NOMO-1 treated with DMSO at 0.1 percent for 48 hours (cell line): ENCODE data around the gene MID1IP1.
A peak's percentile ranks its signal among the peaks of the same experiment; 100 is the strongest.

Experiments used
- DNase-seq: peaks from one replicate; lab custom pipeline; 2025; ENCODE audit not compliant: unreplicated experiment; lab: John Stamatoyannopoulos, UW

Gene MID1IP1

DNA sequence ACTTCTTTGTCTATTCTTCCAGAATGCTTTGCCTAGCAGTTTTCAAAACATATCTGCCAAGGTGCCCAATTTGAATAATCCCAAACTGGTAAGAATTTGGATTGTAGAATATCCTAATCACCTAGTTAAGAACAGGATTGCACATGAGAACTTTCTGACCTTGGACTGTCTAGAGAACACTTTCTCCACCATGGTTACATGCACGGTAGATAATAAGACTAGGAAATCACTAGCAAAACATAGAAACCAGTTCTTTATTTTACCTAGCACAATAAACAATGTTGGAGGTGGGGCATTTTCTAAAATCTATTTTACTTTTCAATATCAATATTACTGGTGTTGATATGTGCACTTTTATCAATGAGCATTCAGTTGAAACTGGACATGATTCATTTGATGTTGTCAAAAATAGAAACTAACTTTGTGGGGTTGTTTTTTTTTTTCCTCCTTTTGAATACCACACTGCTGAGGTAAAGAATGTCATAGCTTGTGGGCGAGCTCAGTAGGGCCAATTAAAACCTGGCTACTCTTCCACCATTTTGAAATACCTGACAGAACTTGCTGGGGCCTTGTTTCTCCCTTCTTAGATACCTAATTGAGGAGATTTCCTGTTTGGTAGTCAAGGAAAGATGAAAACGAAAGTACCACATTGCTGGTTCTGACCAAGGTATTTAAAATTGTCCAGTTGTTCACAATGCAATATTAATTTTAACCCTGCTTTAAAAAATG, 10.4 kb downstream of the MID1IP1 start:
- DNase-seq: no peak

DNA sequence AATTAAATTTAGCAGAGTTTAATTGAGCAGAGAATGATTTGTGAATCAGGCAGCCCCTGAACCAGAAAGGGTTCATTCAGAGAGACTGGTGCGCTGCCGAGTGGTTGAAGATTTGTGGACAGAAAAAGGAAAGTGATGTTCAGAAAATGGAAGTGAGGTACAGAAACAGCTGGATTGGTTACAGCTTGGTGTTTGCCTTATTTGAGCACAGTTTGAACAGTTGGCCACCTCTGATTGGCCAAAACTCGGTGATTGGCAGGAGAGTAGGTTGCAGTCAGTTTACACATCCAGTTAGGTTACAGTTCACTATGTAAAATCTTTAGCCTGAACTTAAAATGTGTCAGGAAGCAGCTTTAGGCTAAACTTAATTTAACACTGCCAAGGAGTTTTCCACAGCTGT, 14.9 kb downstream of the MID1IP1 start:
- DNase-seq: no peak

DNA sequence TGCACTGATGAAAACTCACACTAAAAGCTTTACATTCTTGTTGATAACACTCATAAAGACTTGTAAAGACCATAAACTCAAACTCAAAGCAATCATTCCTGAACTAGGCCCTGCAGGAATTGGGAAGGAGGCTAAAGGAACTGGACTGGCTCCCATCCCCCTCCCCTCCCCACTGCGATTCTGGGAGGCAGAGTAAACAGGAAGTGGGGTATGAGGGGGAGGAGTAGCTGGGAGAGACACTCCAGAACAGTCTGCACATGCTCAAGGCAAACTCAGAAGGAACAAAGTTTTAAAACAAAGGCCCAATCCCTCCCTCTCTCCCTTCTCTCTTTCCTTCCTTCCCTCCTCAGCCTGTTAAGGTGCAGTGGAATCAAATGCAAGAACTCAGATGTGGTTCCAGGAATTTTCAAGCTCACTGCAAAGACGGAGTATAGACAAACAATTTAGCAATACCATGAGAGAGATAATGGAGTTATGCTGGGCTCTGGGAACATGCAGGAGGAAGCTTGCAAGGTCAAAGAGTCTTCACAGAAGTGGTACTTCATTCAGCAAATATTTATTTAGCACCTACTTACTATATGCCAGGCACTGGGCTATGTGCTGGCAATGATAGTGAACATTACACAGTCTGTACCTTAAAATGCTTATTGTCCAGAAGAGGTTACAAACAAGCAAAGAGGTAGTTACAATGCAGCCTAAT, 15.9 kb downstream of the MID1IP1 start:
- peak; percentile 14 for DNase-seq

DNA sequence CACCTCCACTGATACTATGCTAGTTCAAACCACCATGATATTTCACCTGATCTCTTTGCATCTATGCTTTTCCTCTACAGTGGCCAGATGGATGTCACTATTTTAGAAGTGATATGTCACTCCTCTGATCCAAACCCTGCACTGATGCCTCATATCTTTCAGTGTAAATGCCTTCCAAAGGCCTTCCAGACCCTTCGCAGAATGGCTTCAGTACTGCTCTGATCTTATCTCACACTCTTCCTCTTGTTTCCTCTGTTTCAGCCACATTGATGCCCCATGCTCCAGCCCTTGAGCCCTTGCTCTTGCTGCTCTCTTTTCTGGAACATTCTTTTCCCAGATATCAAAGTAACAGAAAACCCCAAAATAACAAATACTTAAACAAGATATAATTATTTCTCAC, 17.9 kb downstream of the MID1IP1 start:
- no peak for DNase-seq

DNA sequence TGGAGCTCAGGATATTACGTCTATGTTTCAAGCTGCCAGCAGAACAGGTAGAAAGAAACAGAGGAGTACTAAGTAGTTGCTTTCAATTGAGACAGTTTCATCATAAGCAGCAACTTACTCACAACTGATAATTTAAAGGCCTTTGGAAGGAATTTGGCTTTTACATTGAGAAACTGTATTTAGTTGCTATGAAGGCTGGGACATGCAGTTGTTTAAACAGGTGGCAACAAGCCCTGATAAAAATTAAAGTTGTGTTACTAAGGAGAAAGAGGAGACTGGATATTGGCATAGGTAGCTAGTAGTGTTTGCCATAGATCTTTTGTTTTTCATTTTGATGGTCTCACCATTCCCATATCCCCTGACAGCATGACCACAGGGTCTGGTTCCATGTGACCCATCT, 18.4 kb downstream of the MID1IP1 start:
- DNase-seq: no peak

DNA sequence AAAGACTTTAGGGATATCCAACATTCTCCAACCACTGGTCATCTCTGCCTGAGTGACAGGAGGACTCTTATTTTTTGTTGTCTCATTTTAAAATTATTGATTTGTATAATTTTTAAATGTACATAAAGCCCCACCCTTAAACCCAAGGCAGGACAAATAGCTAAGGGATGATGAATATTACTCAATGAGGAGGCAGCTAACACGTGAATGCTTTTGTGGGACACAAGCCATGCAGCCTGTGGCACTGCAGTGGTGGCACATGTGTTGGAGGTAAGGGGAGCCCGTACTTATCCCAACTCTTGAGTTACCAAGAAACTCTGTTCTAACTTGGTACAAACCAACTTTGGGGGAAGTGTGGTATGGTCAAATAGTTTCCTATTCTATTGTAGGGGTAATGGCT, 19.5 kb downstream of the MID1IP1 start:
- DNase-seq: no peak

DNA sequence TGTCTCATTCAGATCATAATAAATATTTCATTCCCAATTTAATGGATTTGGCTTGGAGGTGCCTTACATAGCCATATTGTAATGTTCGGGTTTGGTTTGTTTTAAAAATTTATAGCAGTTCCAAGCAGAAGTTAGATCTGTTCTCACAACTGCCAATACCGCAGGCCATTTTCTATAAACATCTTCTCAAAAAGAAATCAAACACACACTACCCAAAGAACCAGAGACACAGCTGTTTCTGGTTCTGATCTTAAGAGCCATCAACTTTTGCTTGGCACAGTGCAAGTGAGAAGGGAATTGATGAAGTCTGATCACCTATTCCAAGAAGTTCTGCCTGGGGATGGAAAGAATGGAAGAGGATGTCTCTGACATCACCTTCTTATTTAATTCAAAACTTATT, 22.9 kb downstream of the MID1IP1 start:
- no peak for DNase-seq

DNA sequence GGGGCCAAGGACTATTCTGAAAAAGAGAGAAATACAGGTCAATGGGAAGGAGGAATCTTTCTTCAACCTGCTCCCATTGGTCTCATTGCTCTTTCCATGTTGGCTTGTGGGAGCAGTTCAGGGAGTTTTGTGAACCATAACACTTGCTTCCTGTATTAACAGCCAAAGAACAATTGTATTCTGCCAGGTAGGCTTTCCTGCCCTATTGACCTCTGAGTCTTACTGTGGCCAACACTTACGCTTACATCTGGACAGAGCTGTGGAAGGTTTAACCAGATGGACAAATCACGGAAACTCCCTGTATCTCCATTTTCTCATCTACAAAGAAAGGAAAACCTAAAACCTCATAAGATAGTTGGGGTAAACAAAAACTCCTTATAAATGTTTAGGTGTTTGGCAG, 30.7 kb downstream of the MID1IP1 start:
- DNase-seq: no peak

DNA sequence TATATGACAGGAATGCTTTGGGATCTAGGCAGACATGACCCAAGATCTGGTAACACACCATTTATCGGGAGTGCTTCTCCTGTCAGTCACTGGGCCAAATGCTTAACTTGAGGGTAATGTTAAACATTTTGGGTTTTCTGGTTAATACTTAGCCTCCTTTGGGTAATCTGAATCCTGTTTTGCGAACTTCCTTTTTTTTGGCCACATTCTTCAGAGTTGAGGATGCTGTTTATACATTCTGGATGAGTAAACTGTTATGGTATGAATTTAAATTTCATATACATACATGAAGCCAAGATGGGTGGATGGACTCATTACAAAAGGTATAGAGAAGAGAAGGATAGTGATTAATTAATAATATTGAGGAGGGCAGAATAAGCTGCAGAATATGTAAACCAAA, 36.1 kb downstream of the MID1IP1 start:
- no peak for DNase-seq

DNA sequence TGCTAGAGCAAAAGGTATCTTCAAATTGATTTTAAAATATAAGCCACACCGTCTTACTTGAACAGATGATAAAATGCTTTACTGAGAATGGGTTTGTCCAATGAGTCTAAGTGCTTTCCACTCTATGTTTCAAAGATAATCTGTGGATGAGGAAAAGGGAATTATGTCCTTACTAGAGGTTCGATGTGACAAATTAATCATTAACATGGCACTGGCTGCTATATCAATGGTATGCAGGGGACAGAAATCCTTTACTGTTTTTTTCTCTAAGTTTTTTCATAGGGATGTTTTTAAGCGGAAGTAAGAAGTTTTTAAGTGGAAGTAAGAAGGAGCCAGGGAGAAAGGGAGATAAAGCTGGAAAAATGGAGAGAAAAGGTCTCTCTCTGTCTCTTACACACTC, 38.0 kb downstream of the MID1IP1 start:
- no peak for DNase-seq

DNA sequence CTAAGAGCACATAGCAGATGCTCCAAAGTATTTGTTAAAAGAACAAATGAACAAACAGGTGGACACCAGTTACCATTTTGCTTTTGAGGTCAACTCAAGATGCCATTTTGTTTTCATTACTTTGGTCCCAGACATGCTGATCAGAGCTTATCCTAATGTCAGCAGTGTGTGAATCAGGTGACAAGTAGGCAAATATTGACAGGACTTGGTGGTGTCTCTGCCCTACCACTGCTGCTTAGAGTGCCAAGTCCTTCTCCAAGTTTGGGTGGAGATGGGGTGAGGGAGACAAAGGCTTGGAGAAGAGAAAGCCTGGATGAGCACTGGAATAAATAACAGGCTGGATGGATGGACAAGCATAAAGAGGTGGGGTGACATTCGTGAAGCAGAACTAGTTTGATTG, 38.7 kb downstream of the MID1IP1 start:
- DNase-seq: no peak

DNA sequence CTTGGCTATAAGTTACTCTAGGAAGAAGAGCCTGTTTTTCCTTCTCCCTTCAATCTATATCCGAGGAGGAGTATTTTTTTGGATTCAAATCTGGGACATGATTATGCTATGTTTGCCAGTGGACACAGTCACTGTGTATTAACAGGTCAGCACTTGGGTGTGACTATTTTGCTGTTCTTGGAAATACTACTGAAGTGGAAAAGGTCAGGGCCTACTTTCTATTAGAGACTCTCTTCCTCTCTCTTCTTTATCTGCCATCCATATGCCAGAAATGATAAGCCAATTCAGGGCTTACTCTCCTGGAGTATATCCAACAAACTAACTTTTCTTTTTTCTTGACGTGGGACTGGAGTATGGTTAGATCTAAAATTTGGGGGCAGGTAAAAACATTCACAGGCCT, 40.5 kb downstream of the MID1IP1 start:
- DNase-seq: no peak

DNA sequence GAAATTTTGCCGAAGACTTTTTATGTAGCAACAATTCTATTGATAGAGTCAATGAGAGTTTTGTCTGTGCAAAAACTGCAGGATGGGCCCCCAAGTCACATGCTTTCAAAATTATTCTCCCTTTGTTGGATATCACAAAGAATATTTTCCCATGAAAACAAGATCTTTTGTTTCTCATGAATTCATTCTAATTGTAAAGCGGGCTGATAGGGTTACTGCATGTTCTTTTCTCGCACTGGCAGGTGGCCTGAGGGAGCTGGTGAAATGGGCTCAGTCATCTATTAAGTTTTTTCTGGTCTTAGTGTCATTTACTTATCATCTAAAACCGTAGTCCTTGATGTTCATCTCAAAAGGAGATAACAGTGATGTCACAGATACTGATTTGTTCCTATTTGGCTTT, 44.2 kb downstream of the MID1IP1 start:
- no peak for DNase-seq

DNA sequence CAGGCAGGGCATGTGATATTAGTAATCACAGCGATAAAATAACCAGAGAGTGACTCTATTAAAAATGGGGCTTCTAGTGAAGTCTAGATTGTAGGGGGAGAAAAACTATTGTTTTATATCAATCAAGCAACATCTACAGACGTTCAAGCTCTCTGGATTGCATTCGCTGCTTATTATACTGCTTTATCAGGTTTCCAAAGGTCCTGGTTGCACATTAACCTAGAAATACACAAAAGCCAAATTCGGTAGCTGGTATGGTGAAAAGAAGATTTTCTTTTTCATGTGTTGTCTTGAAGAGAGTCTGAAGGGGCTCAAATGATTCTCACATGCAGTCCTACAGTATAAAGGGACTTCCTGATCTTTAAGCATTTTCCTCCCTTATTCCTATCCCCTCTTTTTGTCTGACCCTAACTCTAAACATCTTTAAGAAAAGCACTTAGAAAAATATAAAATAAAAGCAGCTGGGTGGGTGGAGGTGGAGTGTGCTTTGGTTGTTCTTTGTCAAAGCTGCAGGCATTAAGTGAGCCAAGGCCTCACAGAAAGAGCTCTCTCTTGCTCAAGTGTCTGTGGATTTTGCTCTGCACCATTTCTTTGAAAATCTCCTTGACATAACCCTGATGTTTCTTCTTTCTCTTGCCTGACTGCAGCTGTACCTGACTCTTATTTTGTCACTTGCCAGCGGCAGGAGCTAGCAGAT, 46.1 kb downstream of the MID1IP1 start:
- no peak for DNase-seq

DNA sequence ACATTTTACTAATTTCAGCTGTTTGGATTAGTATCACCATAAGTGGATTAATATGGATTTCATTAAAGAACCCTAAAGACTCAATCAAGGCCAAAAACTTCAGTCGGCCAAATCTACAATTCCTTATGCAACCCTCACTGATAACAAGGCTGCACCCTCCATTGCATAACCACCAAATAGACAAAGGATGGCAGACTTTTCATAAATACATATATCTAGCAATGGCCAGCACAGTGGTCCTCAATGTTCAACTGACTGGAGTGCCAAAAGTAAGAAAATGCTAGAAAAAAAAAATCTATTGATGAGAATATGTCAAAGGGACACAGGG, 46.6 kb downstream of the MID1IP1 start:
- DNase-seq: no peak

DNA sequence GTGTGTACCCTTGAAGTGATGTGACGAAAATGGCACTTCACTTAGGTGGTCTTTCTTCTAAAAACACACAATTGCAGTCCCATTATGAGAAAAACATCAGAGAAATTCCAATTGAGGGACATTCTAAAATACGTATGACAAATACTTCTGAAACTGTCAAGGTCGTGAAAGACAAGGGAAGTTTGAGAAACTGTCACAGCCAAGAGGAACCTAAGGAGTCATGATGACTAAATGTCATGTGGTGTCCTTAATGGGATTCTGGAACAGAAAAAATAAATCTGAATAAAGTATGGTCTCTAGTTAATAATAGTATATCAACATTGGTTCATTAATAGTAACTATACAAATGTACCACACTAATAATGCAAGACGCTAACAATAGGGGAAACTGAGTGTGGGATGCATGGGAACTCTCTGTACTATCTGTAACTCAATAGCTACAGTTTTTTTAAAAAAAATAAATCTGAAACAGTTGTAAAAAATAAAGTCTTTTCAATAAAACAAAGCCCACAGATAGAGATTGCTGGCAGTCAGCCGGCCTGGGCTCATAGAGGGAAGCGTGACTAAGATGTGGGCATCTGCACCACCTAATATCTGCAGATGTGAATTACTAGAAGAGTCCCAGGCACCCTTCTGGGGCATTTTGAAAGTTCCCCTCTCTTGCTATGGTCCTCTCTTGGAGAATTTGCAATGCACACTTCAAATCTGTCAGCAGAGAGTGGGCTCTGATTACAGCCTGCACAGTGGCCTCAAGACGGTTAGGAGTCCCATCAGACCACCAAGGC, 47.6 kb downstream of the MID1IP1 start:
- DNase-seq: peak; percentile 49

DNA sequence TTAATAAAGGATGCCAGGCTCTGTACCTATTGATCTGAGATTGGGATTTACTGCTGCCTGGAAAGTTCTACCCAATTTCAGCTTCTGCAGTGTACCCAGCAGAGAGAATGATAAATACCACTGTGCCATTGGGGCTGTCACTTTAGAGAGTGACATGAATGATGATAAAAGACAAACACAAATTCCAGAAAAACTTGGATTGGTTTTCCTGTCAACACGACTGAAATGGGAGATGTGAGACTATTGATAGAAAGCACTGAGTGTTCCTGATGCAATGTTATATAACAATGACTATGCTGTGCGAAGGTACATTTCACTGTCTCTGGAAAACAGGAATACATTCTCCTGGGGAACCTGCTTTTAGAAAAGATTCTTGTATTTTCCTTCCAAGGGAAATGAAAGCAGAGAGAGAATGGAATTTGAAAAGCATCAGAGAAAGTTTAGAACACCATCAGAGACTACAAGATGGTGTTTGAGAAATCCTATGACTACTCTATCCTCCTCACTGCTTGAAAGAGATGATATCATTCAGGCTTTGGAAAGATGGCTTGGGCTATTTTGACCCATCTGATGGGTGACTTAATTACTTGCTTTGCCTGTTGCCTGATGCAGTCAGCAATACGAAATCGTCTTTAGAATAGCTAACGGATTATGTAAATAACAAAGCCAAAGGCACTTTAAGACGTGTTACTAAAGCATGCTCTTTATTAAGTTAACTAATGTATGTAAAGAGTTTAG, 49.7 kb downstream of the MID1IP1 start:
- DNase-seq: no peak

DNA sequence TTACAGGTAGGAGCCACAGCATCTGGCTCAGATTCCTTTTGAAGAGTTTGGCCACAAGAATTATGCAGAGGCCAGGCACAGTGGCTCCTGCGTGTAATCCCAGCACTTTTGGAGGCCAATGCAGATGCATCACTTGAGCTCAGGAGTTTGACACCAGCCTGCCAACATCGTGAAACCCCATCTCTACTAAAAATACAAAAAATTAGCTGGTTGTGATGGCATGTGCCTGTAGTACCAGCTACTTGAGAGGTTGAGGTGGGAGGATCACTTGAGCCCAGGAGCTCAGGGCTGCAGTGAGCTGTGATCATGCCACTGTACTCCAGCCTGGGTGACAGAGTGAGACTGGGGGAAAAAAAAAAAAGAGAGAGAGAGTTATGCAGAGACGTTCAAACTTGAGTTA, 53.0 kb downstream of the MID1IP1 start:
- no peak for DNase-seq
